Mucosa of descending colon (tissue), 3 donors: ENCODE measurements around the gene HS6ST1. TPM values are rescaled to one million over a fixed set of nuclear protein-coding genes. Genes with fewer than 3 reads are reported as not detected.

ENCODE experiments used
- ATAC-seq: fragments of 200-7000 bp; cut with Tn5 transposase; one replicate; pipeline ENCODE4 v1.9.1; 2020; ENCODE audit warnings: mild to moderate bottlenecking, moderate library complexity
- DNase-seq, 3 donors: peaks; one replicate each; pipeline ENCODE4 v3.0.0-alpha.2; 2020
- H3K36me3 ChIP-seq: fragments of 200-600 bp; one replicate; pipeline ENCODE4 v1.8.0; 2021; ENCODE audit warnings: low read depth, mild to moderate bottlenecking
- H3K4me1 ChIP-seq: fragments of 200-600 bp; one replicate; pipeline ENCODE4 v1.8.0; 2021; ENCODE audit warnings: low read depth, mild to moderate bottlenecking
- H3K4me3 ChIP-seq: fragments of 200-600 bp; one replicate; pipeline ENCODE4 v1.8.0; 2021; ENCODE audit warnings: mild to moderate bottlenecking
- H3K9me3 ChIP-seq: fragments of 200-600 bp; one replicate; pipeline ENCODE4 v1.8.0; 2021; ENCODE audit warnings: mild to moderate bottlenecking
- intact Hi-C, 2 donors: fragments of 100-400 bp; cut with DNase I in 1 of 2; cut with micrococcal nuclease in 1 of 2; formaldehyde crosslinking; loops; one replicate each; pipeline versions ENCODE4 v1.11.0 to v1.11.1; 2022; cut with DNase I, micrococcal nuclease
- long read RNA-seq, 2 donors: library from polyadenylated mRNA; unstranded; transcript quantifications; one replicate each; pipeline ENCODE4 v2.0.0, GENCODE V29; 2019 to 2021
- total RNA-seq, 3 donors: library from RNA; stranded (reverse); fragmentation: NEBNext Ultra II Directional in 2 of 3; extraction: Animal tissue kit (Norgen Biotek cat#: 25700) in 2 of 3; gene quantifications; one replicate each; pipeline versions ENCODE4 v1.2.1 to v1.2.4, GENCODE V29; 2021 to 2023
- TF ChIP-seq, protein P1 (sequence below): fragments of 200-600 bp; IDR thresholded peaks from one replicate; pipeline ENCODE4 v1.8.0; 2022; ENCODE audit warnings: antibody characterized with exemption, mild to moderate bottlenecking
- donor health status: DM: no; HTN: no; CAD: no; lungs with moderate emphysema.
- donor health status: DM: no; HTN: no; CAD: no.
- donor health status: DM: no; HTN: yes; CAD: no.

HS6ST1 gene, protein sequence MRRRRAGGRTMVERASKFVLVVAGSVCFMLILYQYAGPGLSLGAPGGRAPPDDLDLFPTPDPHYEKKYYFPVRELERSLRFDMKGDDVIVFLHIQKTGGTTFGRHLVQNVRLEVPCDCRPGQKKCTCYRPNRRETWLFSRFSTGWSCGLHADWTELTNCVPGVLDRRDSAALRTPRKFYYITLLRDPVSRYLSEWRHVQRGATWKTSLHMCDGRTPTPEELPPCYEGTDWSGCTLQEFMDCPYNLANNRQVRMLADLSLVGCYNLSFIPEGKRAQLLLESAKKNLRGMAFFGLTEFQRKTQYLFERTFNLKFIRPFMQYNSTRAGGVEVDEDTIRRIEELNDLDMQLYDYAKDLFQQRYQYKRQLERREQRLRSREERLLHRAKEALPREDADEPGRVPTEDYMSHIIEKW
- 10 to 100 TPM; 30.8 to 39.6 (median 32.2) TPM for total RNA-seq
- long read RNA-seq, donor 1, transcript HS6ST1-201 (2 exons, 3,932 nt): major isoform, 25 of 80 reads
- long read RNA-seq, donor 1, partial matches to known transcripts: 0 of 80 reads
- long read RNA-seq, donor 1, other reads (novel, unspliced or antisense): 55 of 80 reads
- long read RNA-seq, donor 2, partial matches to known transcripts: 0 of 7 reads
- long read RNA-seq, donor 2, other reads (novel, unspliced or antisense): 7 of 7 reads

DNA sequence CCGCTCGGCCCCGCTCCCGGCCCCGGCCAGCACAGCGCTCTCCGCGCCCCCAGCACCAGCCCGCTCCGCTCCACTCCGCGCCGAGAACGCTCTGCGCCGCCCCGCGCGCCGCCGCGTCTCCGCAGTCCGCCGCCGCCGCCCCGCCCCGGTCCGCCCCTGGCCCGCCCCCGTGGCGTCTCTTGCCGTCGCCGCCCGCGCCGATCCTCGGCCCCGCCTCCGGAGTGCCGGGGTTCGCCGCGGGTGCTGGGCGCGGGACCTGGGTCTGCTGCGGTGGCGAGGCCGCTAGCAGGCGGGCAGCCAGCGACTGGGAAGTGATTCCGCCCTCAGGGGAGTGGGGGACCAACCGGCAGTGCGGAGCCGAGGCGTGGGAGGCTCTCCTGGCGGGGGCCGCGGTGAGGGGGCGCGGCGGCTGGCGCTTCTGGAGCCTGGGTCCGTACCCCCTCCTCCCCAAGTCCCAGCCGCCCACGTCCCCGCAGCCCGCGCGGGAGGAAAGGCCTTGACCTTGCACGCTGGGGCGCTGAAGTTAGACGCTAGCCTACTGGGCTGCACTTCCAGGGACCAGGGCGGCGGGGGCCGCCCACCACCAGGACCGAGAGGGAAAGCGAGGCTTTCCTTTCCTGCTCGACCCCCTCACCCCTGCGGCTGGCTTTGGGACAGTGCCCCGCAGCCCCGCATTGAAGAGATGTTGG is at the start of gene HS6ST1:
Gene HS6ST1 (minus strand): TSS at position 93 of the 689 bp plus-strand sequence. CDS start 305 bp downstream, outside the sequence.
- Histone ChIP-seq H3K4me1 (peaks cover 15% of the 10 kb centered on the region), H3K4me3 (peak within 1 kb of the TSS; percentile 51), H3K36me3 (no peaks in the 10 kb centered on the region), H3K9me3 (no peaks in the 10 kb centered on the region)
- peak; percentile 89 to 94 (median 92) for DNase-seq
- intact Hi-C loops: no loop called here
- ATAC-seq: peak; percentile 86
- TF ChIP-seq, protein P1, sequence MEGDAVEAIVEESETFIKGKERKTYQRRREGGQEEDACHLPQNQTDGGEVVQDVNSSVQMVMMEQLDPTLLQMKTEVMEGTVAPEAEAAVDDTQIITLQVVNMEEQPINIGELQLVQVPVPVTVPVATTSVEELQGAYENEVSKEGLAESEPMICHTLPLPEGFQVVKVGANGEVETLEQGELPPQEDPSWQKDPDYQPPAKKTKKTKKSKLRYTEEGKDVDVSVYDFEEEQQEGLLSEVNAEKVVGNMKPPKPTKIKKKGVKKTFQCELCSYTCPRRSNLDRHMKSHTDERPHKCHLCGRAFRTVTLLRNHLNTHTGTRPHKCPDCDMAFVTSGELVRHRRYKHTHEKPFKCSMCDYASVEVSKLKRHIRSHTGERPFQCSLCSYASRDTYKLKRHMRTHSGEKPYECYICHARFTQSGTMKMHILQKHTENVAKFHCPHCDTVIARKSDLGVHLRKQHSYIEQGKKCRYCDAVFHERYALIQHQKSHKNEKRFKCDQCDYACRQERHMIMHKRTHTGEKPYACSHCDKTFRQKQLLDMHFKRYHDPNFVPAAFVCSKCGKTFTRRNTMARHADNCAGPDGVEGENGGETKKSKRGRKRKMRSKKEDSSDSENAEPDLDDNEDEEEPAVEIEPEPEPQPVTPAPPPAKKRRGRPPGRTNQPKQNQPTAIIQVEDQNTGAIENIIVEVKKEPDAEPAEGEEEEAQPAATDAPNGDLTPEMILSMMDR: no peak

DNA sequence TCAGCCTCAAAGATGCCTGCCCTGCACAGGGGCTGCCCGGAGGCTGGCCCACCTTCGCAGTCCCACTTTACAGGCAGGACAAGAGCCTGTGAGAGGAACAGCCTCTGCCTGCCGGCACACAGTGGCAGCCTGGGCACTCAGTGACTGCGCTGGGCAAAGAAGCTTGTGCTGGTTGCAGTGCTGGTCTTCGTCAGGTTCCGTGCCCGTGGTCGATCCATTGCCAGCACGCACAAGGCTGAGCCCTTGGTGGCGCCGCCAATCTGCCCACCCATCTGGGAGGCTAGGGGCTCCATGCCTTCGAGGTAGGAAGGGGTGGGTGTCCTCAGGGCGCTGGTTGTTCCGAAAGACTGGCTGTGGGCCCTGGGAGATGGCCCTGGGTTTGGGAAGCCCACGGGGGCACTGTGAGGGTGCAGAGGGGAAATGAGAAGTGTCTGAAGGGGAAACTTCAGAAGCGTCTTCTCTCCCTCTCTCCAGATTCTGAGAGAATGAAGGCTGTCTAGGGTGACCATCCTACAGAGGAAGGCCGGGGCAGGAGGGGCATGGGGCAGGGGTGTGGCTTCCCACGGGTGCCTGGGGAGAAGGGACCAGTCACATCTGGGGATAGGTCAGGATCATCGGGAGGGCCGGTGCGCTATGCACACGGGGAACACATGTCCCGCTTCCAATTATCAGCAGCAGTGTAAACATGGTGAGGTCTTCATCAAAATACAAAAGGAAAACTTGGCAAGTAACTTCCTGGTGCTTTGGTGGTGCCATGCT is 49.1 kb upstream of the HS6ST1 start:
- H3K4me1 ChIP-seq: no peaks in the 10 kb centered on the region
- no peak overlapping the region for H3K4me3 ChIP-seq
- H3K36me3 ChIP-seq: no peaks in the 10 kb centered on the region
- TF ChIP-seq, protein P1: no peak
- intact Hi-C loops: no loop called here
- no peaks in the 10 kb centered on the region for H3K9me3 ChIP-seq
- DNase-seq (no peak), ATAC-seq (no peak)

DNA sequence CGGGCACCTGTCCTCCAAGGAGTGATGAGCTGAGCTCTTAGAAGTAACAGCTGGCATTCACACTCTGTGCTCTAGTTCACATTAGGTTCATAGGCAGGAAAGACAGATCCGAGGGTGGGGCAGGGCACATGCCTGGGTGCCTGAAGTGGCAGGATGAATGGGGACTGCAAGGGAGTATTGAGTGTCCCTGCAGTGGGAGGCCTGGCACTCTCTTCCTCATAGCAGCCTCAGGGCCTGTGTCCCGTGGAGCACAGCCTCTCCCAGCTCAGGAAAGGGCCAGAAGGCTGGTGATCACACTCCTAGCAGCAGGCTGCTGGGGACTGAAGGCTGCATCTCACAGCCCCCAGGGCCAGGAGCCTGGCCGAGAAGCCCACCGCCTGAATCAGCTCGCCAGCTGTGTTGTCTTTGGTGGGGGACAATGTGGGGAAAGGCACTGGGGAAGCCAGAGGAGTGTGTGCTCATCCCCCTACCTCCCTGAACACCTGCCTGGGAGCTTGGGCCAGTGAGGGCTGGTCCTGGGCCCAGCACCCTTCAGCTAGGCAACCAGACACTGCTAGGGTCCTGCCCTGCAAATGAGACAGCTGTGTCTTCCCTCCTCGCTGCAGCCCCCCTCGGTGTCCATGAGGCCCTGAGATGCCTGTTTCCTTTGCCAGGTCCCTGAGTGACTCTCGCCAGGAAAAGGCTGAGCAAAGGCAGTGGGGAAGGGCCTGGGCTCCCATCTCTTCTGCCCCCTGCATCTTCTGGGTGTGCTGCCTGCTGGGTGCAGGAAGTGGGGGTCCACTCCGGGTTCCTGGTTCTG is 48.2 kb upstream of the HS6ST1 start:
- H3K4me3 ChIP-seq: no peak overlapping the region
- no peak for DNase-seq
- no peaks in the 10 kb centered on the region for H3K4me1 ChIP-seq
- H3K36me3 ChIP-seq: no peaks in the 10 kb centered on the region
- no peaks in the 10 kb centered on the region for H3K9me3 ChIP-seq
- ATAC-seq: no peak
- TF ChIP-seq, protein P1: no peak
- intact Hi-C loops: no loop called here

DNA sequence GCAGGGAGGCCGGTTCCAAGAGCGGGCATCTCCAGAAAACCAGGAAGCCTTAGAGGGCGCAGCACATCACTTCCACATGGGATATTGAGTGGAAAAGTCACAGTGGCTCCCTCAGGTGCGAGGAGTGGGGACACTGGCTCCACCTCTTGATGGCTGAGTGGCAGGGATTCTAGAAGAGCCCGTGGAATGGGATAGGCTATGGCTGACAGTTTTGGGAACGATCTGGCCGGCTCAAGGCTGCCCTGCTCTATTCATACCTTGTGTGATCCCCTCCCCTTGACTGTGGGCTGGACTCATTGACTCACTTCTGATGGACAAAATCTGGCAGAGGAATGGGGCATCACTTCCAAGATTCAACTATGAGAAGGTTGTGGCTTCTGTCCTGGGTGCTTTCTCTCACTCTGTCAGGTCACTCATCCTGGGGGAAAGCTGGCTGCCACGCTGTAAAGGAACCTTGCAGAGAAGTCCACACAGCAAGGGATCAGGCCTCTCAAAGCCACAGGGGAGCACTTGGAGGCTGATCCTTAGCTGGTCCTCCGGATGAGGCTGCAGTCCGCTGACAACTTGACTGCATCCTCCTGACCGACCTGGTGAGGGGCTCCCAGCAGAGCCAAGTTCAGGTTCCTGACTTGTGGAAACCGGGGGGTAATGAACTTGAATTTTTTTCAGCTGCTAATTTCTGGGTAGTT is 46.7 kb upstream of the HS6ST1 start:
- ATAC-seq: no peak
- TF ChIP-seq, protein P1: no peak
- intact Hi-C loops: no loop called here

More for the DNA sequence above, 46.7 kb upstream of the HS6ST1 start:
- H3K36me3 ChIP-seq: no peaks in the 10 kb centered on the region
- H3K4me3 ChIP-seq: no peak overlapping the region
- H3K9me3 ChIP-seq: no peaks in the 10 kb centered on the region
- no peaks in the 10 kb centered on the region for H3K4me1 ChIP-seq
- DNase-seq: no peak
